Spleen (tissue), 7 donors: ENCODE results near the gene ARHGEF37.

Source experiments
- CTCF ChIP-seq, 11 experiments: fragments of 200-600 bp in 7 of 11; fragments of 450-650 bp in 4 of 11; sonication (generic) in 4 of 11; IDR thresholded peaks in 8 of 11; conservative IDR thresholded peaks in 3 of 11; 1 replicate in 7 of 11; 2 replicates in 4 of 11; pipeline versions ENCODE4 v1.4.0 to v1.8.0; 2016 to 2021; ENCODE audit warnings: antibody characterized with exemption in 11 of 11, inconsistent platforms in 4 of 11, mild to moderate bottlenecking in 1 of 11
- POLR2A ChIP-seq, 3 donors: fragments of 450-650 bp; IDR thresholded peaks; one replicate each; pipeline ENCODE4 v1.5.1; 2017; ENCODE audit warnings: antibody characterized with exemption in 3 of 3, mild to moderate bottlenecking in 1 of 3
- POLR2AphosphoS5 ChIP-seq, 3 donors: sonication (generic); formaldehyde crosslinking; IDR thresholded peaks; one replicate each; pipeline ENCODE4 v1.5.1; 2017; ENCODE audit warnings: antibody characterized with exemption in 3 of 3
- donor health status: DM: no; HTN: no; CAD: no; lungs with moderate emphysema.
- donor health status: DM: no; HTN: no; CAD: no.
- donor health status: DM: no; HTN: no; CAD: no.

GRCh38 chr5:149654231-149654630 is 72.9 kb downstream of the ARHGEF37 start:
- TF ChIP-seq CTCF (IDR thresholded peaks at IDR 0.05 in 8 of 11, conservative IDR thresholded peaks at IDR 0.05 in 3 of 11) (no peak), POLR2AphosphoS5 (IDR thresholded peaks at IDR 0.05) (no peak), POLR2A (IDR thresholded peaks at IDR 0.05) (no peak)
